Adrenal gland (tissue), 12 donors: Measurements from ENCODE around the gene CCN5. TPM values are rescaled to one million over a fixed set of nuclear protein-coding genes. Genes with fewer than 3 reads are reported as not detected.
A peak's percentile ranks its signal among the peaks of the same experiment; 100 is the strongest.

Experiments
- DNase-seq, 7 donors: peaks; one replicate each; pipeline ENCODE4 v3.0.0-alpha.2; 2019 to 2020
- H3K27ac ChIP-seq, 5 donors: fragments of 200-600 bp; sonication (generic) in 4 of 5; 1 replicate in 3 of 5; 2 replicates in 2 of 5; pipeline versions ENCODE4 v1.5.1 to v1.8.0; 2016 to 2020; ENCODE audit warnings: mild to moderate bottlenecking in 1 of 5
- H3K27me3 ChIP-seq: fragments of 200-600 bp; 2 replicates; pipeline ENCODE4 v1.8.0; 2021
- H3K36me3 ChIP-seq, 2 donors: fragments of 200-600 bp; replicated peaks in 1 of 2; 1 replicate in 1 of 2; 2 replicates in 1 of 2; pipeline versions ENCODE4 v1.5.1 to v1.8.0; 2018 to 2022
- H3K4me1 ChIP-seq, 2 donors: fragments of 200-600 bp; replicated peaks in 1 of 2; 1 replicate in 1 of 2; 2 replicates in 1 of 2; pipeline versions ENCODE4 v1.5.1 to v1.8.0; 2018 to 2021
- H3K4me3 ChIP-seq, 4 donors: fragments of 200-600 bp; sonication (generic) in 3 of 4; one replicate each; pipeline ENCODE4 v1.5.1; 2016 to 2018
- H3K9me3 ChIP-seq, 3 donors: fragments of 200-600 bp; sonication (generic) in 1 of 3; replicated peaks in 1 of 3; 1 replicate in 2 of 3; 2 replicates in 1 of 3; pipeline versions ENCODE4 v1.5.1 to v1.8.0; 2016 to 2021
- CTCF ChIP-seq, 6 experiments: fragments of 450-650 bp in 4 of 6; fragments of 200-600 bp in 2 of 6; sonication (generic) in 1 of 6; IDR thresholded peaks; 1 replicate in 5 of 6; 2 replicates in 1 of 6; pipeline versions ENCODE4 v1.5.1 to v1.8.0; 2016 to 2021; ENCODE audit warnings: antibody characterized with exemption in 6 of 6, mild to moderate bottlenecking in 2 of 6, moderate library complexity in 1 of 6
- POLR2A ChIP-seq, 2 donors: fragments of 450-650 bp; IDR thresholded peaks; one replicate each; pipeline ENCODE4 v1.6.1; 2017; ENCODE audit warnings: antibody characterized with exemption in 2 of 2, mild to moderate bottlenecking in 2 of 2, moderate library complexity in 1 of 2
- WGBS, 4 donors: extraction: QIAGEN DNeasy Blood & Tissue Kit in 2 of 4; methylation state at CpG; one replicate each; pipeline versions ENCODE4 v1.1.5 to v1.1.7; 2013 to 2017; 5-methylcytosine and 5-hydroxymethylcytosine counted together
- intact Hi-C, 2 donors: fragments of 100-400 bp; cut with DNase I; formaldehyde crosslinking; loops; one replicate each; pipeline versions ENCODE4 v1.14.1 to v1.15.0; 2022 to 2023
- polyA plus RNA-seq, 3 donors: library from polyadenylated mRNA; stranded (reverse); fragments of 200-250 nt in 2 of 3; fragments of 350-450 nt in 1 of 3; fragmentation: Illumina TruSeq in 1 of 3; extraction: RNeasy Lipid Tissue Mini Kit (QIAGEN cat#74804) in 1 of 3; gene quantifications; one replicate each; pipeline ENCODE4 v1.2.3, GENCODE V29; 2013 to 2014
- total RNA-seq, 9 donors: library from RNA; depleted of rRNA in 4 of 9; stranded (reverse); fragments of >200 nt in 4 of 9; fragments of 120-200 nt in 1 of 9; fragmentation: NEBNext Ultra II Directional in 1 of 9; extraction: Animal tissue kit (Norgen Biotek cat#: 25700) in 1 of 9; gene quantifications; one replicate each; pipeline versions ENCODE4 v1.1.0 to v1.2.4, GENCODE V29; 2013 to 2023
- donor health status: healthy with polysubstance abuse.
- donor health status: Bipolar disorder and iron deficiency.
- donor health status: DM: yes; HTN: yes; CAD: no.
- donor health status: DM: no; HTN: no; CAD: no.
- donor health status: DM: no; HTN: no; CAD: no.
- donor health status: DM: yes; HTN: yes; CAD: no.

CCN5 gene
- total and polyA plus RNA-seq, 12 donors = 8.0 to 115 (median 52.7) TPM

- intact Hi-C loops = no loop called here
- no peaks in the 10 kb centered on the region for H3K27me3 ChIP-seq
- WGBS, 4 donors = 81 to 90% (median 86%) methylated on average over 2 of the region's 2 CpGs
- no peaks in the 10 kb centered on the region for H3K9me3 ChIP-seq
- H3K4me1 ChIP-seq = peaks cover 16 to 20% of the 10 kb centered on the region in 2 donors
- TF ChIP-seq CTCF (IDR thresholded peaks at IDR 0.05) (no peak), POLR2A (IDR thresholded peaks at IDR 0.05) (no peak)
- no peak for DNase-seq
- no peak overlapping the region for H3K4me3 ChIP-seq
- no peaks in the 10 kb centered on the region for H3K36me3 ChIP-seq
- H3K27ac ChIP-seq = no peak overlapping the region
Observed at GRCh38 chr20:44727651-44728050, 12.5 kb downstream of the CCN5 start.

- no peak for TF ChIP-seq CTCF (IDR thresholded peaks at IDR 0.05)
- peak in 1 of 2 donors; percentile 77 for TF ChIP-seq POLR2A (IDR thresholded peaks at IDR 0.05)
- peak overlapping the region in 3 of 5 donors; percentile 46 to 54 (median 53) for H3K27ac ChIP-seq
- H3K4me3 ChIP-seq = peak overlapping the region in 1 of 4 donors; percentile 7
- no peaks in the 10 kb centered on the region for H3K36me3 ChIP-seq
- intact Hi-C loops = no loop called here
- DNase-seq = peak; percentile 83 to 94 (median 92)
- WGBS, 4 donors = 12 to 28% (median 18%) methylated on average over 9 of the region's 9 CpGs
- H3K9me3 ChIP-seq = no peaks in the 10 kb centered on the region
- peaks cover 16 to 20% of the 10 kb centered on the region in 2 donors for H3K4me1 ChIP-seq
- H3K27me3 ChIP-seq = no peaks in the 10 kb centered on the region
Observed at GRCh38 chr20:44728801-44729443, 13.8 kb downstream of the CCN5 start.

GRCh38 chr20:44730441-44730840, 15.3 kb downstream of the CCN5 start:
- Histone ChIP-seq H3K4me3 (no peak overlapping the region), H3K36me3 (no peaks in the 10 kb centered on the region), H3K9me3 (no peaks in the 10 kb centered on the region), H3K4me1 (peaks cover 16 to 20% of the 10 kb centered on the region in 2 donors), H3K27me3 (no peaks in the 10 kb centered on the region), H3K27ac (peak overlapping the region in 2 of 5 donors; percentile 1 to 45)
- TF ChIP-seq POLR2A (IDR thresholded peaks at IDR 0.05) (no peak), CTCF (IDR thresholded peaks at IDR 0.05) (no peak)
- intact Hi-C loops = loop anchor here in 1 of 2 donors (10.0 kb wide), 1 partner anchor 346 kb away; no protein-coding TSS in a partner anchor
- WGBS, 4 donors = 51 to 77% (median 57%) methylated on average over 2 of the region's 2 CpGs
- peak in 2 of 7 donors; percentile 47 to 59 for DNase-seq

- H3K9me3 ChIP-seq = no peaks in the 10 kb centered on the region
- TF ChIP-seq CTCF (IDR thresholded peaks at IDR 0.05) (no peak), POLR2A (IDR thresholded peaks at IDR 0.05) (no peak)
- DNase-seq = peak in 6 of 7 donors; percentile 41 to 71 (median 69)
- peaks cover 16 to 20% of the 10 kb centered on the region in 2 donors for H3K4me1 ChIP-seq
- no peaks in the 10 kb centered on the region for H3K27me3 ChIP-seq
- no peak overlapping the region for H3K4me3 ChIP-seq
- intact Hi-C loops = loop anchor here (2.0 to 10.0 kb wide), 3 partner anchors 45 to 347 kb away; no protein-coding TSS in a partner anchor
- no peaks in the 10 kb centered on the region for H3K36me3 ChIP-seq
- WGBS, 4 donors = 60 to 100% (median 70%) methylated on average over 1 to 8 of the region's 8 CpGs
- peak overlapping the region in 2 of 5 donors; percentile 8 to 60 for H3K27ac ChIP-seq
Observed at GRCh38 chr20:44731657-44732056, 16.5 kb downstream of the CCN5 start.
